Activated T-helper 1 cell treated with anti-CD3 and anti-CD28 coated beads, Interleukin-2, amount 50 U/mL, for 16 hours (primary cell): ENCODE results near the gene PIM3.

Experiments
- DNase-seq, 2 donors: peaks; one replicate each; pipeline ENCODE4 v3.0.0-alpha.2; 2020; ENCODE audit warnings: low read depth in 1 of 2, low spot score in 1 of 2

Gene PIM3

DNA sequence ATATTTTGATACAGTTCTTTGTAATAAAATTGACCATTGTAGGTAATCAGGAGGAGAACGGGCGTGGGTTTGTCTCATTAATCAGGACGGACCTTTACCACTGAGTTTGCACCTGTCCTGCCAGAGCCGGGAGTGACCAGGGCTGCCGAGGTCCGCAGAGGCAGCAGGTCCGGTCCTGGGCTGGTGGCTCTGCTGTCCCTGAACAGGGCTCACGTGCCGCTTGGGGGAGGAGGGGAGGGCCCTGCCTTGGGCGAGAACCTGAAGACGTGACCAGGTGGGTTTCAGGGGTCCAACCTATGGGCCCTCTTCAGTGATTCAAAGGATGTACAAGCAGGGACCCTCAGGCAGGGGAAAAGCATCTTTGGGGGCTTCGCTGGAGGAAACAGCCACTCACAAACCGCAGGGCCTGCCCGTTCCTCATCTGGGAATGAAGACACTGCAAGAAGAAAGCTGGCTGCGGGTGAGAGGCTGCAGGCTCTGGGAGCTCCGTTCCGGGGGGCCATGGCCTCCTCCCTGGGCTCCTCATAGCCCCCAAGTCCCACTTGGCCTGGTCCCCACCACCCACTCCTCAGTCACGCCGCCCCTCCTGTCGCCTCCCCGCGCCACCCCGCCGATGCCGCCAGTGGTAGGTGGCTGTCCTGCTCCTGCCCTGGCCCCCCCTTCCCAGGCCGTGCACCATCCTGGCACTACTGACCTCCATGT is 32.9 kb upstream of the PIM3 start:
- no peak for DNase-seq

DNA sequence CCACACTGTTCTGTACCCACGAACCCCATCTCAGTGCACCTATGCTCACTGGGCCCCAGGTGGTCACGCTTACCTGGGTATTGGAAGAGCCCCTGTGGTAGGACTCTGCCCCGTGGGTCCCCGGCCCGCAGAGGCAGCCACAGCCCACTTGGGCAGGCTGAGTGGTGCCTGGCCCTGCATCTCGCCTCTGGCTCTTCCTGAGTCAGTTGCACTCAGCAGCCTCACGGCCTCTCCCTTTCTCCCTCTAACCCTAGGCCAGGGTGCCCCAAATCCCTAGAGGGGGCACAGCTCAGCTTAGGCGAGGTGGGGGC is 32.4 kb upstream of the PIM3 start:
- DNase-seq = no peak

DNA sequence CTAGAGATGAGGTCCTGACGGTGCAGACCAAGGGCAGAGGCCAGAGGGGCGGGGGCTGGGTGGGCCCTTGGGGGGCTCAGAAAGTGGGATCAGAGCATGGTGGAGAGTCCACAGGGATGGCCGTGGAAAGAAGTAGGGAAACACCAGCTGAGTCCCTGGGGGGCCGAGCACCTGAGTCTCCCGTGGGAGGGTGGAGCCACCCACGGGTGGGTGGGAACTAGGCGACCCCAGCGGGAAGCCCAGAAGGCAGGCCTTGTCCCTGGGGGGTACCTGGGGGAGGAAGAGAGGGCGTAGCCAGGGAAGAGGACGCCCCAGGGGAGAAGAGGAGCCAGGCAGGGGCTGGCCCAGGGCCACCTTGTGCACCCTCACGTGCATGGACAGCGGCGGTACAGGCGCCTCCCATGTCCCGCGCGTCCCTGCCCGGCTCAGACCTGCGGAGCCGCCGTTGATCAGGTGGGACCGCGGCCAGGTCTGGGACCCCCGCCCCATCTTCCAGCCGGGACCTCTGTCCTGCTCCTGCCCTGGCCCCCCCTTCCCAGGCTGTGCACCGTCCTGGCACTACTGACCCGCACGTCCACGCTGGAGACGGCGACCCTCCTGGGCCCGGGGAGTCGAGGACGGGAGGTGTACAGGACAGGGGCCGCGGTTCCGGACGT is 31.9 kb upstream of the PIM3 start:
- no peak for DNase-seq

DNA sequence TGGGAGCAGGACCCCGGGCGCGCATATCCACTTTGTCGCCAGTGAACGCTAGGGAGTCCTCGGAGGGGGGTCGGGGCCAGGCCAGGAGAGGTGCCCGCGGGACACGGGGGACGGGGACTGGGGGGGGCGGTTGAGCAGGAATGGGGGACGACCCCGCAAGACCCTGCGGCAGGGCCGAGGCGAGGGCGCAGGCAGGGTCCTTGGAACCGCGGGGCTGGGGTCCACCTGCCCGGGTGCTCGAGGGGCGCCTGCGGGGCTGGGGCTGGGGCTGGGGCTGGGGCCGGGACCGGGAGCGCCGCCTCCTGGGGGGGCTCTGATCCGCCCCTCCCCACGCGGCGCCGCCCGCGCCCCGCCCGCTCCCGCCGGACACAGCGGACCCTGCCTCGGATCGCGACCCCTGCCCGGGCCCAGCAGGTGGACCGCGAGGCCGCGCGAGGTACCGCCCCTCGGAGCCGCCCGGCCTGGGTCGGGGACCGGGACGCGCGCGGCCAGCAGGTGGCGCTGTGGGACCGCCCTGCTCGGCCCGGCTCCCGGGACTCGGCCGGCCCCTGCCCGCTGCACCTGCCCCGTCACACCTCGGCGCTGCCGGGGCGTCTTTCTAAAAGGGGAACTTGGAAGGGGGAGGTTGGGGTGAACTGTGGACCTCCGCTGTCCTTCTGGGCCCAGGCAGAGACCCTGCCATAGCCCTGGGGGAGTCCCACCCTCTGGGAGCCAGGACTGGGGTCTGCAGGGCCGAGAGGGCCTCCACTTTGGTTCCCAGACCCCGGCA is 31.2 kb upstream of the PIM3 start:
- peak; percentile 55 to 75 for DNase-seq

DNA sequence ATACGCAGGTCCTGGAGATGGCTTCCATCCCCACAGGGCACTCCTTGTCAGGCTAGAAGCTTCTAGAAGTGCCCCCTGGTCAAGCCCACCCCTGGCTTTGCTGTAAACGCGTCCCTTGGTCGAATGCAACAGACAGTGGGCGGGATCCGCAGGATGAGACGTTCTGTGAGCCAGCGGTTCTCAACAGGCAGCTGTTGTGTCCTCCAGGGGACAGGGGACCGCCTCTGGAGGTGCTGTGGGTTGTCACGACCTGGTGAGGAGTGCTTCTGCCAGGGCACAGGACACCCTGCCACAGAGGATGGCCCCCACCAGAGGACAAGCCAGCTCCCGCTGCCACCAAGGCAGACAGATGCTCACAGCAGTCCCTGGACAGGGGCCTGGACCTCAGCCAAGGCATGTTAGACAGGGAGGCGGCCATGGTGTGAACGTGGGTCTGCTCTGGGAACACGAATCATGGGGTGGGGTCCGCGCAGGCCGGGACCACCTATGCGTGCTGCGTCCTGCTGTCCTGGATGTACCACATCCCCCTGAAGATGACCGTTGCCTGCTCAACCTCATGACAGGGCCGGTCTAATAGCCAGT is 30.5 kb upstream of the PIM3 start:
- no peak for DNase-seq

DNA sequence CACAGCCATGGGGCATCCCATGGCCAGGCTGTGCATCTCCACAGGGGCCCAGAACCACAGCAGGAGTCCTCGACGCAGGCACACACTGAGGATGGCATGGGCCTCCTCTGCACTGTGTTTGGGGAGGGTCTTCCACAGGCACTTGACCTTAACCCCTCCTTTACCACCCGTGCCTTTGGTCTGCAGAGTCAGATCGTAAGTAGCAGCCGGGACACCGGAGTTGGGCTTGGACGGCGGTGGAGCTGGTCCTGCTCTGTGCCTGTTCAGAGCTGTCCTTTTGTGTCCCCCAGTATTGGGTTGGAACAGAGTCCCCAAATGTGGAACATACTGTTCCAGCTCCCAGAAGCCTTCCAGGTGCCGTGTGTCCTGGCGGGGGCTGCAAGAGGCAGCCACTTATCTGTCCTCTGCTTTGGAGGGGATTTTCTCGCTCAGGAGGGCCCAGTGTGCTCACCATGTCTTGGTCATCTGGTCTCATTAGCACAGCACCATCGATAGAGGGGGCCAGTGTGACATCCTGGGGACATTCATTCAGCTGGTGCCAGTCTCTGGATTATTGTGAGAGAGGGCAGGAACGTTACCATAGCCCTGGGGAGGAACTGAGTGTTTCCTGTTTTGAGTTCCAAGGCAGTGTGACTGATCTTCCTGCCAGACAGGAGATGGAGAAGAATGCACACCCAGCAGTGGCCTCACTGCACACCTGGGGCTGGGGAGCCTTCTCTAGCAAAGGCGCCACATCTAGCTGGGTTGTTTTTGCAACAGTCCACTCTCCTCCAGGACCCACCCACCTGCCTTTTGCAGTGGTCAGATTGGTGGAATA is 29.8 kb upstream of the PIM3 start:
- no peak for DNase-seq

DNA sequence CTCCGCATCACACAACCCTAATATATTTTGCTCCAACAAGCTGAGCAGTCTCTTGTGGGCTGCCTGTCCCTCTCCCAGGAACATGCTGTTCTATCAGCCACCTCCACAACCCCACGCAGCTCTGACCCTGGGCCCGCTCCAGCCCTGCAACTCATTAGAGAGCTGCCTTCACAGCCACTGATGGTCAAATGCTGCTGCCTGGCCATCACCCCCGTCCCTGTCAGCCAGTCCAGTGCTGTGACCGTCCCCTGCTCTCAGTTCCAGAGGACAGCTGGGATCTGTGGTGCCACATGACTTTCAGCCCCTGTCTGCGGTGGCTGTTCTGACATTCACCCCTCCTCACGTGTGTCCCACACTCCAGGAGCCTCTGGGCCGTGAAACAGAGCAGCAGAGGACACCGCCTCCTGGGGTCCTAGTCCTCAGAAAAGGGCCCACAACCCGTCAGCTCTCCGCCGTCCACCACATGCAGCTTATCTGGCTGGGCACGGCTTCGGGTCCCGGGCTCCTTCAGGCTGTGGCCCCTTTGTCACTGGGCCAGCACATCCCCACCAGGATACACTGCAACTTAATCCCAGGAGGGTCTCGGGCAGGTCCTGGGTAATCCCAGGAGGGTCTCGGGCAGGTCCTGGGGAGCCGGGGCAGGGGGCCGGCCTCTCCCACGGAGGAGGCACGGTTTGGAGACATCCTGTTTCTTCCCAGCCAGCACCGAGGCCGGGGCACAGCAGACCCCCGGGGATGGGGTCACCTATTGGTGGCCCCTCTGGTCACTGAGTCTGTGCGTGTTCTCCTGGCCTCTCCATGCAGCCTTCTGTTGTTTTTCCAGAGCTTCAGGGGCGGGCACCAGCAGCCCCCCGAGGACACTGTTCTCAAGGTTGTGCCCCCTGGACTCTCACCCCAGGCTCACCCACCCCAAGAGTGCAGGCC is 27.1 kb upstream of the PIM3 start:
- DNase-seq = no peak

DNA sequence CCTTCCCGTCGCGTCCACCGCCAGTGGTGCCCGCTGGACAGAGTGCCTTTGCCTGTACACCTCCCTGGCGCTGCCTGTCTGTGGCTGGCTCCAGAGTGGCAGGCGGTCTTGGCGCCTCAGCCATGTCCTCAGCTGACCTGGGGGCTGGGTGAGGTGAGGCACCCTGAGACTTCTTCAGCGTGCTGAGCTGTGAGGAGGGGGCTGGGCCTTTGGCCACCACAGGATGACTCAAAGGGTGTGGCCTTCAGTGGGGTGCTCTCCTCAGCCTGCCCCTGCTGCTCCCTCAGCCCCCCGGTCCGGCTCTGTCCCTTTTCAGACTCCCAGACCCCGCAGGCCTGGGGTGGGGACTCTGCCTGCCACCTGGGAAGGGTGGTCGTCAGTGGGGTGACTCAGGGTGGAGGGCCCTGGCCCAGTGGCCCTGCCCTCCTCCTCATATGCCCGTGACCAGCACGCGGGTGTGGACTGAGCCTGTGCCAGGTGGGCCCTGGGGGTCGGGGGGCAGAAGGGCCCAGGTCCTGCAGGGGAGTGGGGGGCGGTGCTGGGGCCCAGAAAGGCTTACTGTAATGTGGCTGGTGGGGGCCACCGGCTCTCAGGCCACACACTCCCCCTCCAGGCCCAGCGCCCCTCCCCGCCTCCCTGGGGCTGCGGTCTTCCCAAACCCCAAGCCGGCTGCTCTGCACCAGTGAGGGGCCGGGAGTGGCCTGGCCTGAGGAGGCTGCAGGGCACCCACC is 26.2 kb upstream of the PIM3 start:
- DNase-seq = no peak

DNA sequence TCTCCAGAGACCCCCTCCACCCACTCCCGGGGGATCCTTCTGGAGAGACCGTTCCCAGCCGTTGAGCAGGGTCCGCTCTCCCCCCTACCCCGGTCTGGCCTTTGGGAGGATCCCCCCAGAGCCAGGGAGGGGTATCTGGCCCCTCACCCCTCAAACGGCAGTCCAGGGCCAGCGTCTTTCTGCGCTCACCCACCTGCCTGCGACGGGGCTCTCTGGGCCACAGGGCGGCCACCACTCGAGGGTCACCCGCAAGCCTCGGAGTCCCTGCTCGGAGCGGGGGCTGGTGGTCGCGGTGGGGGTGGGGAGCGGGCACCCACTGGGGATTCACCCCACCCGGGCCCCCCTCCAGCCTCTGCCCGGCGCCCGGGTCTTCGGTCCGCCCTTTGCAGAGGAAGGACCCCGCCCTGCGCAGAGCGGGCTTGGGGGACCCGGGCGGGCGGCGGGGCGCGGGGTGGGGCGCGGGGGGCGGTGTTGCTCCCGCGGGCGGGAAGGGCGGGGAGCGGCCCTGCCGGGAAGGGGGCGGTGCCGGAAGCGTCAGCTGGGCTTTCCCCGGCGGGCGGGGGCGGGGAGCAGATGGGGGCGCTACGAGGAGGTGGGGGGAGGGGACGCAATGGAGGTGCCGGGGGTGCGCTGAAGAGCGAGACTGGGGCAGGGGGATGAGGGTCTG is 25.5 kb upstream of the PIM3 start:
- DNase-seq = peak; percentile 58 to 84

DNA sequence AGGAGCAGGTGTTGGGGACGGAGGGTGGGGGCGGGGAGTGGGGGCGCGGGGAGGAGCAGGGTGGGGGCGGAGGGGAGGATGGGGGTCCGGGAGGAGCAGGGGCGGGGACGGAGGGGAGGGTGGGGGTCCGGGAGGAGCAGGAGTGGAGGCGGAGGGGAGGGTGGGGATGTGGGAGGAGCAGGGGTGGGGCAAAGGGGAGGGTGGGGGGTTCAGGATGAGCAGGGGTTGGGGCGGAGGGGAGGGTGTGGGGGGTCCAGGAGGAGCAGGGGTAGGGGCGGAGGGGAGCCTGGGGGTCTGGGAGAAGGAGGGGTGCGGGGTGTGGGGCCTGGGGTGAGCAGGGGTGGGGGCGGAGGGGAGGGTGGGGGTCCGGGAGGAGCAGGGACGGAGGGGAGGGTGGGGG is 25.0 kb upstream of the PIM3 start:
- no peak for DNase-seq

DNA sequence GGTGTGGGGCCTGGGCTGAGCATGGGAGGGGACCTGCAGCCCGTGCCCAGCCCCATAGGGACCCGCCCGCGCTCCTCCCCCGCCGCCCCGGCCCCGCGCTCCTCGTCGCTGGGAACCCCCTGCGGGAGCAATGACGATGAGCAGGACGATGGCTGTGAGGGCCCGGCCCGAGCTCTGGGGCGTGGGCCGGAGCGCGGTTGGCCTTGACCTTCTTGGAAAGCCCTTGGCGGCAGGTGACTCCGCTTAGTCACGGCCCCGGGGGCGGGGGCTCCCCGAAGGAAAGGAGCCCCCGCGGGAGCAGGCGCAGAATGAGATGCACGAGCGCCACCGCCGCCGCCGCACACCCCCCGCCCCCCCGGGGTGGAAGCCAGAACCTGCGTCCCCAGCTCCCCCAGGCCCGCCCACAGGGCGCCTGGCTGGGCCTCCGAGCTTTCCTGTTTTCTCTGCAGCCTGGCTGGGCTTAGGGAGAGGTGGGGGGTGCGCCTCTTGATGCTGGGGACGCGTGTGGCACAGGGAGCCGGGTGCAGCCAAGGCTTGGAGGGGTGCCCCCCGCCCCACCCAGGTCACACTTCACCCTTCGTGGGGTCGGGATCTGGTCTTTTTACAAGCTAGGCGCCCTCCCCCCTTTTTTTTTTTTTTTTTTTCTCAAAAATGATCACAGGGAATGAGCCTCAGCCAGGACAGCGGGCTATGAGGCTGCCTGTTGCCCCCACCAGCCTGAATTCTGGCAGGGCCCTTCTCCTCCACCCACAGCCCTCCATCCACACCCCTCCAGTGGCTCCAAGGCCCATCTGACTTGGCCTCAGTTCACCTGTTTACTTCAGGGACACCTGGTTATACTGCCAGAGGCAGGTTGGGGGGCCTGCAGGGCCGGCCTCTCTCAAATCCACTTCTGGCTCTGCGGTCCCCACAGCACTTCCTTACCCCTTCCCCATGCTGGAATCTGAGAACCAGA is 24.3 kb upstream of the PIM3 start:
- peak; percentile 67 to 91 for DNase-seq

DNA sequence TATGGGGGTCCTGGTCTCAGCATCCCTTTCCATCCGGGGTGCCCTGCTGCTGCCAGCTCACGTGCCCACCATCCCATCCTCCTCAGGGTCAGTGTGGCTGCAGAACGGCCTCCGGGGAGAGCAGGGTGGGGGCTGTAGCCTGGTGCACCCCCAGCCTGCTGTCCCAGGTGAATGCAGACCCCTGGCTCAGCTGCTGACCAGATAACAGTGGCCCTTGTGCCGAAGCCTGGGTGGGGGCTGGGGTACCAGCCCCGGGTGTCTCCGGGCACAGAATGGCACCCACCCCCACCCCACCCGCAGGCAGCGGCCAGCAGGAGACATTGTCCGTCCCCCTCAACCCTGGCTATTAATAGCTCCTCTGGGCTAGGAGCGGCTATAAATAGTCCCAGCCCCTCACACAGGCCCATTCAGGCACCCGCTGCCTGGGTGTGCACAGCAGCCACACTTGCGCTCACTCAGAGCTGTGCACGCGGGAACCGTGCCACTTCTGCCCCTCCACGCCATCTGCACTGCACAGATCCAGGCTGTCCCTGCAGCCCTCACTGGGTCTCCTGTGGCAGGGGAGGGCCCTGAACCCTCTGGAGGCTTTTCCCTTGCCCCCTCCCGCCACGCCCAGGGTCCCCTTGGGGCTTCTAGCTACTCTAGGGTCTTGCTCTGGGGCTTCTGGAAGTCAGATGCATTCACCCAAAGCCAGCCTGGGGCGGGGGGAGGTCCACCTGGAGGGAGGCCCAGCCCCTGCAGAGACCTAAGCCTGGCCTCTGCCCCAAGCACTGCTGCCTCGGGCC is 23.4 kb upstream of the PIM3 start:
- no peak for DNase-seq

DNA sequence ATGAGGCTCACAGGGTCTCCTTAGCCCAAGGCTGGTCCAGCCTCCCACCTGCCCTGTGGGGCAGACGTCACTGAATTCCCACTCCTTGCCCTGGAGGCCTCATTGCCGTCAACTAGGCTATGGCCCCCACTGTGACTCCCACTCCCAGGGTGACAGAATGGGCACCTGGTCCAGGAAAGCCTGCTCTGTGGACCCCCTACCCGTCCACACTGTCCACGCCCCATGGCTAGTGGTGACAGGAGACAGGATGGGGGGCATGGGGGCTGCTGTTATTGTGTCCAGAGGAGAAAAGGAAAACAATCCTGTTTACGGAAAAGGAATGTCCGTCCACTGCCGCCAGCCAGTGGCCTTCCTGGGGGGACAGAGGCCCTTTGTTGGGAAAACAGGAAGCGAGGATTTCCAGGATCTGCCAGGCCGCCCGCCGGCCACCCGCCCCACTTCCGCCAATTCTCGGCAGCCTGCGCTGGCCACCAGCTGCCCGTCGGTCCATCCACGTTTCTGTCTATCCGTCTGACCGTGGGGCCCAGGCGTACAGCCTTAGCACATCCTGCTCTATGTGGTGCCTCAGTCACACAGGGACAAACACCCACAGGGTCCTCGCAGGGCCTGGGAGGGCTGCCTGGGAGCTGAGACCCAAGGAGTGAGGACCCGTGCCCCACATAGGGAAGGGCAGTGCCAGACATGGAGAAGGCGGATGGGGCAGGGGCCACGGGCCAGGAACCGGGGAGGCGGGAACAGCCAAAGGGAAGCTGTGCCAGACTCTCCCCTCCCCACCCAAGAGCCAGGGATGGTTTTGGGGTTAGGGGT is 22.6 kb upstream of the PIM3 start:
- no peak for DNase-seq

DNA sequence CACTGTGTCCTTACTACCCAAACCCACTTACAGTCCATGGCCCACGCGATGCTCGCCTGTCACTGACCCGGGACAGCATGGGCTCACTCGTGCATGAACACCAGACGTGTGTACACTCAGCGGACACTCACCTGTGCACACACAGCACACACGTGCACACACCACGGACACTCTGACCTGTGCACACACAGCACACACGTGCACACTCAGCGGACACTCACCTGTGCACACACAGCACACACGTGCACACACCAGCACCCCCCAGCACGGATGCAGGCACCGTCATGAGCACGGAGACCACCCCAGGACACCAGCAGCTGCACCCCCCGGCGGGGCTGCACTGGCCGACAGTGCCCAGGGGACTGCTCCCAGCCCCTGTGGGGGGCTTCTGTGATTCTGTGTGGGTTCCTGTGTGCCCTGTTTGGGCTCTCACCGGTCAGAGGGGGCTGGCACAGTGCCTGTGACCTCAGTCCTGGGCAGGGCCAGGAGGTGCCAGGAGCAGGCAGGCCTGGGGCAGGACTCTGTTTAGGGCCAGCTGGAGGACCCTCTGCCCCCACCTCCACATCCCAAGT is 21.9 kb upstream of the PIM3 start:
- no peak for DNase-seq

DNA sequence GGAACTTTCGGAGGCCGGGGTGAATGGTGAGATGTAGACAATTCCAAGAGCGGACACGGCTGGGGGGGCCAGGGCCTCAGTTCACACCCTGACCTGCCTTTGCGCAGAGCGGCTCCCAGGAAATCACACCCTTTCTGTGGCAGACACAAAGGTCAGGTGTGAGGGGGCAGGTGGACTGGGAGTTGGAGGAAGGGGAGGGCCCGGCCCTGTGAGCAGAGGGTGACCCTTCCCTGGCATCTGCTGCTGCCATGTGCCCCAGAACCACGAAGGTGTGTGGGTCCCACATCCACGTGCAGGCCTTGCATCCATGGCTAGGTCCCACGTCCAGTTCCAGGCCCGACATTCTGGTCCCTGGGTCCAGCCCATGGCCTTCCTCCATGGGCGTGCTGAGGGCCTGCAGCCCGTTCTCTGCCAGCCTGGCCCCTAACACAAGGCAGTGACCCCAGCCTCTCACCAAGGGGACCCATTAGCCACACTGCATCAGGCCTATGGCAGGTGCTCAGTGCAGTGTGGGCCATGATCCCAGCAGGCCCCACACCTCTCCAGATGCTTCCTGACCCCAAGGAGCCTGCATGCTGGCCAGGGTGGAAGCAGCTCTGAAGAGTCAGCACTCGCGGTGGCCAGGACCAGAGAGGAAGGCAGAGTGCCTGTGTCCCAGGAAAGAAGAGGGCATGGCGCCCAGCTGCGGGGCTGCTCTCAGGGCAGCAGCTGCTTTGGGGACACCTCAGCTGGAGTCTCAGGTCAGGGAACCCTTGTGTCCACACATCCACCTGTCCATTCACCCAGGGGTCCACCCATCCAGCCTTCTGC is 18.9 kb upstream of the PIM3 start:
- DNase-seq = no peak
